ENCODE measurements around the gene CALHM3.

The CALHM3 gene

GRCh38 chr10:103472005-103472404 is 7.0 kb downstream of the CALHM3 start:
- DNase-seq = no peak

DNA sequence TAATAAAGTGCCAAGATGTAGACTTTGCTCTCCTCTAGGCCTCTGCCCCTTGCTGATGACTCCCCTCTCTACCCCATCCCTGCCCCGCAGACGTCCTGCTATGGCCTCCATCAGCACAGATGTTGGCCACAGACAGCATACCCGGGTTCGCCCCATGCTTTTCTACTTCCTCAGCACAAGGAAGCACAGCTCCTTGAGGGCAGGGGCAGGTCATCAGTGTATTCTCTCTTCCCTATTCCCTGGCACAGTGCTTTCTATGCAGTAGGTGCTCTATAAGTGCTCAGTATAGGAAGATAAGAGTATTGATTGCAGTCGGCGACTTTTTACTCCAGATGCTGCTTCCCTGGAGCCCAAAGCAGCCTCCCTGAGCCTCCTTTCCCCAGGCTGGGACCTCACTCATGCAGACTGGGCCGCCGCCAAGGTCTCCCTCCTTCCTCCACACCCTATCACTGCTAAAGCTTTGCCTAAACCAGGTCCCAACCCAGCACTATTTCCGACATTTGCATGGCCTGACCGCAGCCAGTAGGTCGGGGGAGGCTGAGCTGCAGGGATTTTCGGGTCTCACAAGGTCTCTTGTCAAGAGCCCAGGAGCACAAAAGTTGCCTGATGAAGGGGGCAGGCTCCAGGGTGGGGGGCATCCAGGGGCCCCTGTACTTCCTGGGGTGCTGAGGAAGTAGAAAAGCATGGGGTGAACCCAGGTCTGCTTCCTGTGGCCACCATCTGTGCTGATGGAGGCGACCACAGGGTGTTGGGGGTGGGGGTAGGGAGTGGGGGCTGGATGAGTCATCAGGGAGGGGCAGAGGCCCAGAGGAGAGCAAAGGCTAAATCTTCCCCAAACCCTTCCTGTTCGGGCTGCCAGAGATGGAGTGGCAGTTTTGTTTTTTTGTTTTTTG is 8.0 kb downstream of the CALHM3 start:
- no peak for DNase-seq

DNA sequence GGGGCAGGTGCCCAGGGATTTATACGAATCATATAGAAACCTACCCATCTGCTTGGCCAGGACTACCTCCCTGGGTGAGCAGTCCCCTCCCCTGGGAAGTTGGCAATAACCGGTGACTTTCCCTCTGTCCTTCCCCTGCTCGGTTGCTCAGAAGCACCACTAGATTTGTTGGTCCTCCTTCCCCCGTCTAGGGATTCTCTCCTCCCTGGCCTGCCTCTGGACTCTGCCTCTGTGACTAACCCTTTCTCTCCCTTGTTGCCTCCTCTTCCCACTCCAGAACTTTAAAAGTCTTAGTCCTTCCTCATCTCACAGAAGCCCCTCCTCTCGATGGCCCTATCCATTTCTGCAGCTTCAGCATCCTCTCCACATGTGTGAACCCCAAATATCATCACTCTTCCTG is 9.8 kb downstream of the CALHM3 start:
- DNase-seq = no peak

- DNase-seq = no peak
Measured at GRCh38 chr10:103467406-103467805, 11.6 kb downstream of the CALHM3 start.

GRCh38 chr10:103466734-103467133 is 12.3 kb downstream of the CALHM3 start:
- no peak for DNase-seq

- no peak for DNase-seq
Measured at GRCh38 chr10:103465411-103466179, 13.4 kb downstream of the CALHM3 start.

- no peak for DNase-seq
Measured at GRCh38 chr10:103463499-103463898, 15.5 kb downstream of the CALHM3 start.

DNA sequence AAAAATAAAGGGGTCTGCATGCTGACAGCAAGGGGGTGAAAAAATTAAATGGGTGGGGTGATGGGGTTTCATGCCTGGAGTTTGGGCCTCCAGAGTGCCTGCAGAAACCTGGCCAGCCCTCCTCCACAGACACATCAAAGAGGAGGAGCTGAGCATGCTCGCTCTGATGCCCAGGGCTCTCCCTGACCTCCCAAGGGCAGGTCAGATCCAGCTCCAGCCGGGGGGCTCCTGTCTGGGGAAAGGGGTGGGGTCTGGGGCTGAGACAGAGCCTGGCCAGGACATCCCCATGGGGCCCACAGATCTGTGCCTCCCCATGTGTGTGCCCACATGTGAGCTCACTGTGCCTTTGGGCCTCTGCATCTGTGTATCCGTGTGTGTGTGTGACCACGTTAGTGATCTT is 19.4 kb downstream of the CALHM3 start:
- no peak for DNase-seq

GRCh38 chr10:103458720-103459119 is 20.3 kb downstream of the CALHM3 start, which contains the start of gene CALHM1:
Gene CALHM1 (minus strand): TSS chr10:103458900. CDS start chr10:103458751, 149 bp downstream.
- DNase-seq = peak; percentile 51

DNA sequence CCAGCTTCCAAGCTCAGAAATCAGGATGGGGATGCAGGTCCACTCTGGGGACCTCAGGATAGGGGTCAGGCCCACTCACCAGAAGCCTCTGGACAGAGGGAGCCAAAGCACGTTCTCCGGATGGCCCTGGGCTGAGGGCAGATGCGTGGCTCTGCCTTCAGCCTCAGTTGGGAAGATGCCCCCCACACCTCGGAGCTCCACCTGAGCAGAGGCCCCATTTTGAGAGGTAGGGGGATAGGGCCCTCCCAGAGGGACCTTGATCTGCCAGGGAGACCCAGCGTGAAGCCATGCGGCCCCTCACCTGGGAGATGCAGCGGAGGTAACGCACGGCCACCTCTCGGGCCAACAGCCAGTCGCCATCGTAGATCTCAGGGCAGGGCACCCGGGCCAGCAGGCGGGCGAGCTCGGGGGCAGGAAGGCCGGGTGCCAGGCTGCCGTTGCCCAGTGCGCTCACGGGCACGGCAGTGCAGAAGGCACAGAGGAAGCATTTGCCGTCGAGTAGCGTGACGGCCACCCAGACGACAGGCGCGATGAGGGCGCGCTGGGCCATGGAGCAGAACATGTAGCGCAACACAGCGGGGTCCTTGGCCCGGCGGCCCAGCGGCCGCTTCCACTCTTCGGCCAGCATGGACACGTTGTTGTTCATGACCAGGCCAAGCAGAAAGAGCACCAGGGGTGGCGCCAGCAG is 21.0 kb downstream of the CALHM3 start:
- no peak for DNase-seq

DNA sequence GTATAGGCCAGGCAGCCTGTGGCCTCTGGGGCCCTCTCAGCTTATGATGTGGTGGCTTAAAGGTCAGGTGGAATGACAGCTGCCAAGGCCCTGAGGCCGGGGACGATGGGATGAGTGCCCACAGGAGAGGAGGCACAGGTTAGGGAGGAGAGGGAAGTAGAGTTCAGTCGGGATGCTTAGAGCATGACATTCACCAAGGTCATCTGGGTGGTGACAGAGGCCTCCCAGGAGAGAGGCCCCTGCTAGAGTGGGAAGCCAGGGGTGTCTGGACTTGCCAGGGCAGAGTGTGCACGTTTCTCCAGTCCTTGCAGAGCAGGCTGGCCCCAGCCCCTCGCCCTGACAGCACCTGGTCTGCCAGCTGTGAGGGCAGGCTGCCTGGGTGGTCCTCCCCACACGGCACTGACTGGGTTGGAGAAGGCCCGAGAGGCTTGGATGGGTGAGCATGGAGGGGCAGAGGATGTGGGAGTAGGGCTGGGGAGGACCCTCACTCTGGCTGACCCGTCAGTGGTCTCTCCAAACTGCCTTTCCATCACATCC is 21.8 kb downstream of the CALHM3 start:
- DNase-seq = peak; percentile 80

GRCh38 chr10:103456074-103456660 is 22.9 kb downstream of the CALHM3 start:
- DNase-seq = no peak

DNA sequence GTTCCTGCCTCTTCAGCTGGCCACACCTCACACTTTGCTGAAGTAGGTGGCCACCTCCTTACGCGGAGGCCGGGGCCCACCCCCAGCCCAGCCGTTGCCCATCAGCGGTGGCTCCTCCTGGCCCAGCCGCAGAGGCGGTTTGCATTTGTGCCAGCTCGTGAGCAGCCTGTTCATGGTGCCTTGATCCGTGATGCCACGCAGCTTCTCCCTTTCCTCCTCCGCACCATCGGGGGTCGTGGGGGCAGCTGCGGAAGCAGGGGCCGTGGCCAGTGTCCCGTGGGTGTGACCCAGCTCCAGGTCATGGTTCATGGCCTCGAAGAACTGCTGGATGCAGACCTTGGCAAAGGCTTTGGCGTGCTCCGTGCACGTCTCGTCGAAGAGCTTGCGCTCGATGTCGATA is 23.8 kb downstream of the CALHM3 start:
- no peak for DNase-seq

GRCh38 chr10:103454026-103454425 is 25.0 kb downstream of the CALHM3 start:
- no peak for DNase-seq

GRCh38 chr10:103452506-103453230 is 26.4 kb downstream of the CALHM3 start:
- DNase-seq = no peak

- peak; percentile 64 for DNase-seq
Measured at GRCh38 chr10:103451831-103452505, 27.1 kb downstream of the CALHM3 start, which contains the start of gene CALHM2. Gene CALHM2 (minus strand): TSS chr10:103452370. CDS start chr10:103449941, 2,429 bp downstream.

- DNase-seq = peak; percentile 9
Measured at GRCh38 chr10:103451091-103451813, 27.8 kb downstream of the CALHM3 start.

DNA sequence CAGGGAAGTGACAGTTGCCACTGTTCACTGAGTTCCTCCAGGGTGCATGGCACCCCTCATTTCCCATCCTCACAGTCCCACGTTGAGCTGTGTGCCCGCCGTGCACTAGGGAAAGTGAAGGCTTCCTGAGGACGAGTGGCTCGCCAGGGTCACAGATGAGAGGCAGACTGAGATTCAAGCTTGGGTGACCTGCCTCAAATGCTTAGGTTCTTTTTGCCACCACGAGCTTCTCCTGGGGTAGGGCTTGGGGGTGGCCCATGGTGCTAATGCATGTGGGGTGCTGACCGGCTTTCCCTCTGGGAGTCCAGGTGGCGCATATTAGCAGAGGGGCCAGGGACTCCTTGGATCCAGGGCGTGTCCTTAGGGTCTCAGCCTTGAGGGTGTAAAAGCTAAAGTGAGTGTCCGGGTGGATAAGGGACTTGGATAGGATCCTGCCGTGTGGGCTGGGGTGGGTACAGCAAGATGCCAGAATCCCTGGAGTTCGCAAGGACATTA is 28.8 kb downstream of the CALHM3 start:
- no peak for DNase-seq

- DNase-seq = no peak
Measured at GRCh38 chr10:103449208-103450144, 29.6 kb downstream of the CALHM3 start.

All from NCI-H2171 treated with DMSO at 0.1 percent for 48 hours (cell line).